SIG-M5 treated with dmso at 0.1 percent for 504 hours (cell line): ENCODE results near the gene TMEM108.

Experiments
- DNase-seq: peaks from one replicate; lab custom pipeline; 2025; ENCODE audit not compliant: unreplicated experiment; lab: John Stamatoyannopoulos, UW

The TMEM108 gene

GRCh38 chr3:133270631-133271030 lies 232.4 kb downstream of the TMEM108 start:
- no peak for DNase-seq

- no peak for DNase-seq
Measured at GRCh38 chr3:133271042-133271441, 232.9 kb downstream of the TMEM108 start.

GRCh38 chr3:133271539-133271938 lies 233.3 kb downstream of the TMEM108 start:
- DNase-seq: no peak

GRCh38 chr3:133273346-133273745 lies 235.2 kb downstream of the TMEM108 start:
- no peak for DNase-seq

- DNase-seq: no peak
Measured at GRCh38 chr3:133274477-133274876, 236.3 kb downstream of the TMEM108 start.

GRCh38 chr3:133276594-133276993 lies 238.4 kb downstream of the TMEM108 start:
- no peak for DNase-seq

- no peak for DNase-seq
Measured at GRCh38 chr3:133277813-133278212, 239.6 kb downstream of the TMEM108 start.

- DNase-seq: no peak
Measured at GRCh38 chr3:133278260-133279043, 240.3 kb downstream of the TMEM108 start.

- DNase-seq: no peak
Measured at GRCh38 chr3:133280586-133280985, 242.4 kb downstream of the TMEM108 start.

GRCh38 chr3:133282236-133282635 lies 244.0 kb downstream of the TMEM108 start:
- no peak for DNase-seq

- DNase-seq: no peak
Measured at GRCh38 chr3:133283958-133284807, 246.0 kb downstream of the TMEM108 start.

GRCh38 chr3:133289322-133289721 lies 251.1 kb downstream of the TMEM108 start:
- DNase-seq: no peak

- DNase-seq: no peak
Measured at GRCh38 chr3:133292296-133292695, 254.1 kb downstream of the TMEM108 start.

- DNase-seq: no peak
Measured at GRCh38 chr3:133293397-133294110, 255.4 kb downstream of the TMEM108 start.

GRCh38 chr3:133294253-133294652 lies 256.1 kb downstream of the TMEM108 start:
- DNase-seq: no peak

- no peak for DNase-seq
Measured at GRCh38 chr3:133295199-133295901, 257.2 kb downstream of the TMEM108 start.

- no peak for DNase-seq
Measured at GRCh38 chr3:133295944-133296917, 258.0 kb downstream of the TMEM108 start.

- no peak for DNase-seq
Measured at GRCh38 chr3:133296981-133297380, 258.8 kb downstream of the TMEM108 start.

- DNase-seq: no peak
Measured at GRCh38 chr3:133300102-133300501, 261.9 kb downstream of the TMEM108 start.

- no peak for DNase-seq
Measured at GRCh38 chr3:133301194-133301593, 263.0 kb downstream of the TMEM108 start.
